K562 (cell line): ENCODE results near the gene ADAP2. TPM values are rescaled to one million over a fixed set of nuclear protein-coding genes. Genes with fewer than 3 reads are reported as not detected.
"Not testable (repeated sequence)": the region's sequence is repeated elsewhere in the genome, so short reads cannot be mapped to it uniquely, and the experiment has no call there.

Source experiments
- ATAC-seq: fragments of 200-7000 bp; cut with Tn5 transposase; 3 replicates; pipeline ENCODE4 v1.9.1; 2020; ENCODE audit warnings: moderate library complexity
- BruUV-seq: library from RNA; stranded (reverse); fragments of 400-500 nt; replicated peaks from 2 replicates; lab custom pipeline; 2021; lab: Mats Ljungman, UMichigan
- CTCF ChIA-PET: fragments of 300-600 bp; formaldehyde crosslinking; extraction: SDS; loops from one replicate; lab custom pipeline; 2021; ENCODE audit warnings: low intra/inter-chr PET ratio; lab: Yijun Ruan, JAX
- POLR2A ChIA-PET: fragments of 300-600, 350-650 bp; sonication (Branson Sonifier 250); formaldehyde crosslinking; extraction: SDS; loops from one replicate; lab custom pipeline; 2021; ENCODE audit warnings: antibody characterized with exemption, inconsistent platforms; lab: Yijun Ruan, JAX
- DNase-seq, 4 experiments: peaks; one replicate each; pipeline versions ENCODE4 v3.0.0 to v3.0.0-alpha.2; 2011 to 2018; ENCODE audit warnings: low spot score in 3 of 4, mixed read lengths in 3 of 4; ENCODE audit errors: extremely low read depth in 1 of 4
- FAIRE-seq: peaks from 2 replicates; lab custom pipeline; 2011; peaks lifted over from hg19 to GRCh38; lab: Jason Lieb, UNC
- H2AFZ ChIP-seq: 2 replicates; pipeline ENCODE4 v1.6.0; 2011; ENCODE audit warnings: low read depth, low read length, control low read depth, inconsistent platforms
- H3K27ac ChIP-seq: fragments of 200-600 bp; 3 replicates; pipeline ENCODE4 v1.8.0; 2011; ENCODE audit warnings: low read depth, mild to moderate bottlenecking, control low read depth, inconsistent platforms, low read length, moderate library complexity, mixed read lengths; ENCODE audit errors: extremely low read depth
- H3K27me3 ChIP-seq, 2 experiments: fragments of 300-600 bp in 1 of 2; 2 replicates in 1 of 2; 3 replicates in 1 of 2; pipeline versions ENCODE4 v1.6.0 to v1.8.0; 2011; ENCODE audit warnings: inconsistent platforms in 2 of 2, low read length in 2 of 2, mild to moderate bottlenecking in 1 of 2, mixed read lengths in 1 of 2, moderate library complexity in 1 of 2; ENCODE audit not compliant: control insufficient read depth in 2 of 2, insufficient read depth in 2 of 2
- H3K36me3 ChIP-seq: fragments of 300-600 bp; 3 replicates; pipeline ENCODE4 v1.8.0; 2011; ENCODE audit warnings: mild to moderate bottlenecking, low read length, inconsistent platforms; ENCODE audit not compliant: control insufficient read depth, insufficient read depth
- H3K4me1 ChIP-seq, 2 experiments: fragments of 200-600 bp in 1 of 2; replicated peaks in 1 of 2; 2 replicates in 1 of 2; 3 replicates in 1 of 2; pipeline versions ENCODE4 v1.5.1 to v1.8.0; 2011; ENCODE audit warnings: inconsistent platforms in 2 of 2, low read length in 2 of 2, mild to moderate bottlenecking in 1 of 2, mixed read lengths in 1 of 2, moderate library complexity in 1 of 2; ENCODE audit not compliant: control insufficient read depth in 2 of 2, insufficient read depth in 2 of 2
- H3K4me2 ChIP-seq: 2 replicates; pipeline ENCODE4 v1.6.1; 2011; ENCODE audit warnings: low read length, control low read depth, inconsistent platforms, mixed read lengths; ENCODE audit not compliant: insufficient read depth
- H3K4me3 ChIP-seq: fragments of 200-600 bp; sonication (generic), shearing (Covaris generic); 2 replicates; pipeline ENCODE4 v1.5.1; 2016; ENCODE audit warnings: control low read depth, inconsistent platforms
- H3K79me2 ChIP-seq: fragments of 200-600 bp; 3 replicates; pipeline ENCODE4 v1.8.0; 2011; ENCODE audit warnings: low read length, inconsistent platforms; ENCODE audit not compliant: control insufficient read depth, insufficient read depth
- H3K9ac ChIP-seq, 2 experiments: 2 replicates each; pipeline versions ENCODE4 v1.6.0 to v1.6.1; 2011; ENCODE audit warnings: low read depth in 2 of 2, low read length in 2 of 2, control low read depth in 1 of 2, inconsistent platforms in 1 of 2, mild to moderate bottlenecking in 1 of 2, mixed read lengths in 1 of 2; ENCODE audit not compliant: insufficient read depth in 1 of 2
- H3K9me1 ChIP-seq: one replicate; pipeline ENCODE4 v1.6.0; 2011; ENCODE audit warnings: inconsistent platforms, mild to moderate bottlenecking, low read length, moderate library complexity; ENCODE audit not compliant: control insufficient read depth, insufficient read depth
- H3K9me3 ChIP-seq: replicated peaks from 2 replicates; pipeline ENCODE4 v1.5.1; 2011; ENCODE audit warnings: low read depth, low read length, inconsistent platforms; ENCODE audit not compliant: control insufficient read depth, insufficient read depth
- H4K20me1 ChIP-seq: replicated peaks from 2 replicates; pipeline ENCODE4 v1.6.1; 2011; ENCODE audit warnings: low read length, inconsistent platforms, mixed read lengths; ENCODE audit not compliant: control insufficient read depth, insufficient read depth
- CBFA2T2 ChIP-seq: fragments of 450-650 bp; conservative IDR thresholded peaks from 2 replicates; pipeline ENCODE4 v1.6.1; 2017; ENCODE audit warnings: mild to moderate bottlenecking
- RAD51 ChIP-seq: fragments of 450-650 bp; IDR thresholded peaks from 2 replicates; pipeline ENCODE4 v1.7.1; 2016; ENCODE audit warnings: low read depth, mild to moderate bottlenecking, borderline replicate concordance
- TFE3 ChIP-seq: fragments of 450-650 bp; formaldehyde crosslinking; IDR thresholded peaks from 2 replicates; pipeline ENCODE4 v1.4.0; 2020; ENCODE audit warnings: mild to moderate bottlenecking, mixed read lengths
- TOE1 ChIP-seq, 2 experiments: fragments of 450-650 bp in 1 of 2; sonication (generic) in 1 of 2; formaldehyde crosslinking in 1 of 2; IDR thresholded peaks; 2 replicates each; pipeline versions ENCODE4 v1.7.1 to v1.8.0; 2016 to 2022; ENCODE audit warnings: borderline replicate concordance in 2 of 2, mild to moderate bottlenecking in 2 of 2, antibody characterized with exemption in 1 of 2, inconsistent platforms in 1 of 2, low read depth in 1 of 2, missing genetic modification reagents in 1 of 2, moderate library complexity in 1 of 2
- WGBS: fragments of 100-300 bp; shearing (Covaris generic); methylation state at CpG from one replicate; pipeline ENCODE4 v1.1.6; 2016; ENCODE audit warnings: low coverage, mixed read lengths; ENCODE audit not compliant: insufficient coverage; ENCODE audit errors: missing lambda C conversion rate; 5-methylcytosine and 5-hydroxymethylcytosine counted together
- in situ Hi-C: fragments of 300-500 bp; cut with MboI; formaldehyde crosslinking; loops from 4 replicates; pipeline ENCODE4 v1.15.0; 2018; ENCODE audit warnings: inconsistent platforms, mixed read lengths
- intact Hi-C: fragments of 100-400 bp; cut with micrococcal nuclease; formaldehyde crosslinking; loops from 2 replicates; pipeline ENCODE4 v1.14.2; 2022
- polyA plus RNA-seq, 8 experiments: library from polyadenylated mRNA; depleted of rRNA in 4 of 8; stranded (reverse) in 5 of 8; unstranded in 3 of 8; fragments of >200 nt; fragmentation: Nextera tagmentation in 2 of 8; fragmentation: Illumina TruSeq in 1 of 8; extraction: Ambion mirVana in 2 of 8; extraction: Trizol in 1 of 8; gene quantifications; 2 replicates each; pipeline versions ENCODE4 v1.2.1 to v1.2.3, GENCODE V29; 2011 to 2014; ENCODE audit warnings: inconsistent platforms in 1 of 8, missing spikeins in 1 of 8
- total RNA-seq, 7 experiments: library from RNA; depleted of rRNA in 6 of 7; stranded (reverse); fragments of >200 nt in 6 of 7; fragmentation: Illumina TruSeq in 2 of 7; extraction: Trizol in 2 of 7; gene quantifications; 2 replicates each; pipeline versions ENCODE4 v1.2.1 to v1.2.3, GENCODE V29; 2011 to 2021; ENCODE audit warnings: low replicate concordance in 1 of 7

Gene ADAP2
- total and polyA plus RNA-seq, 9 of the 15 experiments (the other 6 are each of a cell fraction or from before 2014, with no cell fraction given): 0.06 to 0.73 (median 0.23) TPM; not detected in 5

- H3K9me3 ChIP-seq; H3K4me2 ChIP-seq; H3K27ac ChIP-seq; intact Hi-C loops; FAIRE-seq; H3K9me1 ChIP-seq; H3K36me3 ChIP-seq; CTCF ChIA-PET; ATAC-seq; H3K9ac ChIP-seq; H2AFZ ChIP-seq; H3K79me2 ChIP-seq; BruUV-seq; in situ Hi-C loops; H3K4me3 ChIP-seq; DNase-seq; H3K4me1 ChIP-seq; H4K20me1 ChIP-seq; POLR2A ChIA-PET; TF ChIP-seq TOE1 (CRISPR knock-in tag; IDR thresholded peaks at IDR 0.05; ENCODE audit: borderline replicate concordance, low read depth): not testable (repeated sequence)
- TF ChIP-seq CBFA2T2: peak; percentile 34; the same call in 1 of the 2 replicates
- 0 out of 2 replicates have a peak, but pooled peaks have one; percentile 39 for TF ChIP-seq TOE1 (IDR thresholded peaks at IDR 0.05; ENCODE audit: borderline replicate concordance)
- peak; percentile 75 for TF ChIP-seq TFE3
- TF ChIP-seq RAD51: peak; percentile 73
- peaks cover 18 to 29% of the 10 kb centered on the region in 2 experiments; a peak in 3 of 5 replicates for H3K27me3 ChIP-seq
- 2% methylated on average over 5 of the region's 8 CpGs for WGBS
Observed at GRCh38 chr17:30931582-30931981, 9.8 kb downstream of the ADAP2 start.
